ENCODE data around the gene USP37.

Gene USP37

GRCh38 chr2:218472988-218473387 is 95.2 kb downstream of the USP37 start:
- H3K4me3 ChIP-seq (ENCODE audit: low read length) = no peak overlapping the region
- no peaks in the 10 kb centered on the region for H3K79me2 ChIP-seq (ENCODE audit: control insufficient read depth, low read length)
- TF ChIP-seq, protein P1, sequence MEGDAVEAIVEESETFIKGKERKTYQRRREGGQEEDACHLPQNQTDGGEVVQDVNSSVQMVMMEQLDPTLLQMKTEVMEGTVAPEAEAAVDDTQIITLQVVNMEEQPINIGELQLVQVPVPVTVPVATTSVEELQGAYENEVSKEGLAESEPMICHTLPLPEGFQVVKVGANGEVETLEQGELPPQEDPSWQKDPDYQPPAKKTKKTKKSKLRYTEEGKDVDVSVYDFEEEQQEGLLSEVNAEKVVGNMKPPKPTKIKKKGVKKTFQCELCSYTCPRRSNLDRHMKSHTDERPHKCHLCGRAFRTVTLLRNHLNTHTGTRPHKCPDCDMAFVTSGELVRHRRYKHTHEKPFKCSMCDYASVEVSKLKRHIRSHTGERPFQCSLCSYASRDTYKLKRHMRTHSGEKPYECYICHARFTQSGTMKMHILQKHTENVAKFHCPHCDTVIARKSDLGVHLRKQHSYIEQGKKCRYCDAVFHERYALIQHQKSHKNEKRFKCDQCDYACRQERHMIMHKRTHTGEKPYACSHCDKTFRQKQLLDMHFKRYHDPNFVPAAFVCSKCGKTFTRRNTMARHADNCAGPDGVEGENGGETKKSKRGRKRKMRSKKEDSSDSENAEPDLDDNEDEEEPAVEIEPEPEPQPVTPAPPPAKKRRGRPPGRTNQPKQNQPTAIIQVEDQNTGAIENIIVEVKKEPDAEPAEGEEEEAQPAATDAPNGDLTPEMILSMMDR (IDR thresholded peaks at IDR 0.05; ENCODE audit: low read depth, low read length, poor library complexity, severe bottlenecking) = no peak
- no peak for TF ChIP-seq EZH2phosphoT487 (IDR thresholded peaks at IDR 0.05; ENCODE audit: borderline replicate concordance, low read length)
- H3F3A ChIP-seq (ENCODE audit: control insufficient read depth, insufficient read depth) = peaks cover 16% of the 10 kb centered on the region
- no peaks in the 10 kb centered on the region for H4K20me1 ChIP-seq (ENCODE audit: control insufficient read depth, insufficient read depth, low read depth, low read length)
- peaks cover 75% of the 10 kb centered on the region for H3K4me1 ChIP-seq (ENCODE audit: control insufficient read depth, low read length)
- no peaks in the 10 kb centered on the region for H3K9me3 ChIP-seq (ENCODE audit: control insufficient read depth, insufficient read depth, low read length)
- H3K27me3 ChIP-seq (ENCODE audit: control insufficient read depth, low read length) = no peaks in the 10 kb centered on the region
- no peak overlapping the region for H3K4me2 ChIP-seq (ENCODE audit: low read length)
- no peaks in the 10 kb centered on the region for H3K9me2 ChIP-seq (replicated peaks; ENCODE audit: control insufficient read depth, low read length)
- no peak overlapping the region for H3K27ac ChIP-seq (ENCODE audit: low read depth, low read length)
- H3K36me3 ChIP-seq (ENCODE audit: control insufficient read depth, low read length) = peaks cover 72% of the 10 kb centered on the region

DNA sequence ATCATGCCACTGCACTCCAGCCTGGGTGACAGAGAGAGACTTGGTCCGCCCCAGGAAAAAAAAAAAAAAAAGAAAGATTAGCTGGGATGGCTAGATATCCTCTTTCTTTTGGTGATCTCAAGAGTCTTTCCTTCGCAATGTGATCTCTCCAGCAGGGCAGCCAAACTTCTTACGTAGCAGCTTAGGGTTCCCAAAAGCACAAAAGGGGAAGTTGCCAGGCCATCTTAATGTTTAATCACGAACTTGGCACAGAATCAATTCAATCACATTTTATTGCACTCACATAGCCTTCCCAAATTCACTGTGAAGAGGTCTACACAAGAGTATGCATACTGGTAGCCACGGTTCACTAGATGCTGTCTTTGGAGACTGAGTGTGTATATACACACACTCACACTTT is 96.2 kb downstream of the USP37 start:
- Histone ChIP-seq H4K20me1 (ENCODE audit: control insufficient read depth, insufficient read depth, low read depth, low read length) (no peaks in the 10 kb centered on the region), H3K27me3 (ENCODE audit: control insufficient read depth, low read length) (no peaks in the 10 kb centered on the region), H3K9me2 (replicated peaks; ENCODE audit: control insufficient read depth, low read length) (no peaks in the 10 kb centered on the region), H3K4me2 (ENCODE audit: low read length) (no peak overlapping the region), H3K79me2 (ENCODE audit: control insufficient read depth, low read length) (no peaks in the 10 kb centered on the region), H3K4me3 (ENCODE audit: low read length) (no peak overlapping the region), H3F3A (ENCODE audit: control insufficient read depth, insufficient read depth) (peaks cover 10% of the 10 kb centered on the region), H3K27ac (ENCODE audit: low read depth, low read length) (no peak overlapping the region), H3K36me3 (ENCODE audit: control insufficient read depth, low read length) (peaks cover 65% of the 10 kb centered on the region), H3K4me1 (ENCODE audit: control insufficient read depth, low read length) (peaks cover 65% of the 10 kb centered on the region), H3K9me3 (ENCODE audit: control insufficient read depth, insufficient read depth, low read length) (no peaks in the 10 kb centered on the region)
- TF ChIP-seq, protein P1 (IDR thresholded peaks at IDR 0.05; ENCODE audit: low read depth, low read length, poor library complexity, severe bottlenecking) = no peak
- TF ChIP-seq EZH2phosphoT487 (IDR thresholded peaks at IDR 0.05; ENCODE audit: borderline replicate concordance, low read length) = no peak

- Histone ChIP-seq H3K4me2 (ENCODE audit: low read length) (peak overlapping the region; percentile 33), H3K36me3 (ENCODE audit: control insufficient read depth, low read length) (peaks cover 60% of the 10 kb centered on the region)
Observed at GRCh38 chr2:218471036-218471435, 97.1 kb downstream of the USP37 start.

More at GRCh38 chr2:218471036-218471435, 97.1 kb downstream of the USP37 start:
- H3K9me2 ChIP-seq (replicated peaks; ENCODE audit: control insufficient read depth, low read length) = no peaks in the 10 kb centered on the region
- H3K27ac ChIP-seq (ENCODE audit: low read depth, low read length) = peak overlapping the region; percentile 36
- peaks cover 11% of the 10 kb centered on the region for H3F3A ChIP-seq (ENCODE audit: control insufficient read depth, insufficient read depth)
- H3K27me3 ChIP-seq (ENCODE audit: control insufficient read depth, low read length) = no peaks in the 10 kb centered on the region
- TF ChIP-seq, protein P1 (IDR thresholded peaks at IDR 0.05; ENCODE audit: low read depth, low read length, poor library complexity, severe bottlenecking) = no peak
- TF ChIP-seq EZH2phosphoT487 (IDR thresholded peaks at IDR 0.05; ENCODE audit: borderline replicate concordance, low read length) = no peak
- peaks cover 59% of the 10 kb centered on the region for H3K4me1 ChIP-seq (ENCODE audit: control insufficient read depth, low read length)
- H4K20me1 ChIP-seq (ENCODE audit: control insufficient read depth, insufficient read depth, low read depth, low read length) = no peaks in the 10 kb centered on the region
- H3K79me2 ChIP-seq (ENCODE audit: control insufficient read depth, low read length) = no peaks in the 10 kb centered on the region
- no peak overlapping the region for H3K4me3 ChIP-seq (ENCODE audit: low read length)
- H3K9me3 ChIP-seq (ENCODE audit: control insufficient read depth, insufficient read depth, low read length) = no peaks in the 10 kb centered on the region

Data from DOHH2 (cell line).